ENCODE results near the gene NFKBIL1.

The NFKBIL1 gene

DNA sequence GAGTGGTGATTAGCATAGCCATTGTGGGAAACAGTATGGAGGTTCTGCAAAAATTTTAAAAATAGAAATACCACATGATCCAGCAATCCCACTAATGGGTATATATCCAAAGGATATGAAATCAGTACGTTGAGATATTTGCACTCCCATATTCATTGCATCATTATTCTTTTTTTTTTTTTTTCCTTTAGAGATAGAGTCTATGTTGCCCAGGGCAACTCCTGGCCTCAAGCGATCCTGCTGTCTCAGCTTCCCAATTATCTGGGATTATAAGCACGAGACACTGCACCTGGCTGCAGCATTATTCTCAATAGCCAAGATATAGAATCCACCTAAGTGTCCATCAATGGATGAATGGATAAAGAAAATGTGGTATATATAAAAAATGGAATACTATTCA is 25.6 kb upstream of the NFKBIL1 start:
- DNase-seq (ENCODE audit: low read depth): no peak
- H3K4me3 ChIP-seq (ENCODE audit: low read depth, low read length): no peak overlapping the region
- TF ChIP-seq, protein P1, sequence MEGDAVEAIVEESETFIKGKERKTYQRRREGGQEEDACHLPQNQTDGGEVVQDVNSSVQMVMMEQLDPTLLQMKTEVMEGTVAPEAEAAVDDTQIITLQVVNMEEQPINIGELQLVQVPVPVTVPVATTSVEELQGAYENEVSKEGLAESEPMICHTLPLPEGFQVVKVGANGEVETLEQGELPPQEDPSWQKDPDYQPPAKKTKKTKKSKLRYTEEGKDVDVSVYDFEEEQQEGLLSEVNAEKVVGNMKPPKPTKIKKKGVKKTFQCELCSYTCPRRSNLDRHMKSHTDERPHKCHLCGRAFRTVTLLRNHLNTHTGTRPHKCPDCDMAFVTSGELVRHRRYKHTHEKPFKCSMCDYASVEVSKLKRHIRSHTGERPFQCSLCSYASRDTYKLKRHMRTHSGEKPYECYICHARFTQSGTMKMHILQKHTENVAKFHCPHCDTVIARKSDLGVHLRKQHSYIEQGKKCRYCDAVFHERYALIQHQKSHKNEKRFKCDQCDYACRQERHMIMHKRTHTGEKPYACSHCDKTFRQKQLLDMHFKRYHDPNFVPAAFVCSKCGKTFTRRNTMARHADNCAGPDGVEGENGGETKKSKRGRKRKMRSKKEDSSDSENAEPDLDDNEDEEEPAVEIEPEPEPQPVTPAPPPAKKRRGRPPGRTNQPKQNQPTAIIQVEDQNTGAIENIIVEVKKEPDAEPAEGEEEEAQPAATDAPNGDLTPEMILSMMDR (IDR thresholded peaks at IDR 0.05; ENCODE audit: insufficient read depth, low read depth, low read length, missing control alignments): no peak

DNA sequence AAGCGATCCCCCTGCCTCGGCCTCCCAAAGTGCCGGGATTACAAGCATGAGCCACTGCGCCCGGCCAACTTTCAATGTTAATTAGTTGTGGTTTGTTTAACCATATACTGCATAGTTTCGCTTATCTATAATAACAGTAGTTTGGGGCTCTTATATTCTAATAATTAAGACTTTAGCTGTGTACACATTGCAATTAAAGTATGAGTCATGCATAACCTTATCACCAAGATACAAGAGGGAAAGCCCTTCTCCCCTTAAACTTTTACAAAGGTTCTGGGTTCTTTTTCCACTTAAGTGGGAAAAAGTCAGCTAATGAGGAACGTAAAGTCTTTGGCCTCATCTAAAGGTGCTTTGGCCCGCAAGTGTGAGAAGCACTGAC is 21.9 kb upstream of the NFKBIL1 start:
- TF ChIP-seq, protein P1 (IDR thresholded peaks at IDR 0.05; ENCODE audit: insufficient read depth, low read depth, low read length, missing control alignments): no peak
- no peak for DNase-seq (ENCODE audit: low read depth)
- H3K4me3 ChIP-seq (ENCODE audit: low read depth, low read length): no peak overlapping the region

DNA sequence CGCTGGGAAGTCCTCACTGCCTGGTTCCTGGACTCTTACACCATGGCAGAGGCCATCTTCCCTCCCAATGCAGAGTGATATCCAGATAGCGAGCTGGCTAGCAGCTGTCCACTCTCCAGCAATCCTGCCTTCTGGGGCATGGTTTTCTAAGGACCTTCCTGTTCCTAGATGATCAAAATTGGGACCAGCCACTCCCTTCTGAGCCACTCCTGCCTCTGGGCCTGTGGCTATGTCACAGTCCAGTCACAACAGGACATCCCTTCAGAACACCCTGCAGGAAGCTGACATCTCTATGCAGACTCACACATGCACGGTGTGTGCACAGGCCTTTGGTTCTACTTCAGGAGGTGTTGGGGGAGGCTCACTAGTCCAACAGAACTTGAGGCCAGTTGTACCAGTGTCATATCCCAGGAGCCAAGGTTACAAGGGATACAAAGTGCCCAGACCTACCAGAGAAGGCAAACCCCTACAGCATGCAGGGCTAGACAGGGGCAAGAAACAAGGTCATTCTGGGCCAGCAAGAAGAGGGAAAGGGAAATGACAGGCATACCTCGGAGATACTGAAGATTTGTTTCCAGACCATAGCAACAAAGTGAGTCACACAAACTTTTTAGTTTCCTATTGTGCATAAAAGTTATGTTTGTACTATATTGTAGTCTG is 21.3 kb upstream of the NFKBIL1 start:
- H3K4me3 ChIP-seq (ENCODE audit: low read depth, low read length): no peak overlapping the region
- no peak for DNase-seq (ENCODE audit: low read depth)
- TF ChIP-seq, protein P1 (IDR thresholded peaks at IDR 0.05; ENCODE audit: insufficient read depth, low read depth, low read length, missing control alignments): no peak

DNA sequence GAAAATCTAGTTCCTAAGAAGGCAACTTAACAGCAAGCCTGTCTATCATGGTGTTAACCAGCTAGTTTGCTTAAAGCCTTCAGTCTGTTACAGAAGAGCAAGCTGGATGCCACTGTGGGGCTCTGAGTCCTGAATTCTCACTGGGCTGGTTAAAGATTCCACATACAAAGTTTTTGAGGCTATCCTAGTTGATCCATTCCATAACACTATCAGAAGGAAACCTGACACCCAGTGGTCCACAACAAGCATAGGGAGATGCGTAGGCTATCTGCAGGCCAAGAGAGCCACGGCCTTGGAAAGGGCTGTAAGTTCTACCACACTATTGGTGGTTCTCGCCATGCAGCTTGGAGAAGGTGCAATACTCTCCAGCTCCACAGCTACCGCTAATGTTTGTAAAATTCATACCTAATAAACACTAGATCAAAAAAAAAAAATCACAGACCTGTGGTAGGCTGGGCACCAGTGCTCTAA is 19.1 kb upstream of the NFKBIL1 start:
- no peak overlapping the region for H3K4me3 ChIP-seq (ENCODE audit: low read depth, low read length)
- no peak for DNase-seq (ENCODE audit: low read depth)
- TF ChIP-seq, protein P1 (IDR thresholded peaks at IDR 0.05; ENCODE audit: insufficient read depth, low read depth, low read length, missing control alignments): no peak

DNA sequence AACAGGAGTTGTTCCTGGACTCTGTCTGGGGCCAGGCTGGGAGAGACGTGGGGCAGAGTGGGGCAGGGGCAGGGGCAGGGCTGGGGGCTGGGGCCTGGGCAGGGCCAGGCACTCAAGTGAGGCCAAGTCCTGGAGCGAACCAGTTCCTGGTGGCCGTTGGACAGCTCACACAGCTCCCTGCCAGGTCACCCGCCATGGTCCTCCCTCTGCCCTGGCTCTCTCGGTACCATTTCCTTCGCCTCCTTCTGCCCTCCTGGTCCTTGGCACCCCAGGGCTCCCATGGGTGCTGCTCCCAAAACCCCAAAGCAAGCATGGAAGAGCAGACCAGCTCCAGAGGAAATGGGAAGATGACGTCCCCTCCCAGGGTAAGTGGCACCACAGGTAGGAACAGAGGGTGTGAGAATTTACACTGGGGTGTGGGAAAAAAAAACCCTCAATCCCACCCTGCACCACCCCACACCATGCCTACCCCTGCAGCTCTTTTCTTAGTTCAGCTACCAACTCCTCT is 18.5 kb upstream of the NFKBIL1 start, which contains the start of gene MCCD1:
Gene MCCD1, plus strand, starts transcription at position 142 of the 508 bp plus-strand sequence. Its CDS starts 53 bp downstream, at position 195.
- H3K4me3 ChIP-seq (ENCODE audit: low read depth, low read length): no peak within 1 kb of the TSS
- no peak for DNase-seq (ENCODE audit: low read depth)
- TF ChIP-seq, protein P1 (IDR thresholded peaks at IDR 0.05; ENCODE audit: insufficient read depth, low read depth, low read length, missing control alignments): no peak

DNA sequence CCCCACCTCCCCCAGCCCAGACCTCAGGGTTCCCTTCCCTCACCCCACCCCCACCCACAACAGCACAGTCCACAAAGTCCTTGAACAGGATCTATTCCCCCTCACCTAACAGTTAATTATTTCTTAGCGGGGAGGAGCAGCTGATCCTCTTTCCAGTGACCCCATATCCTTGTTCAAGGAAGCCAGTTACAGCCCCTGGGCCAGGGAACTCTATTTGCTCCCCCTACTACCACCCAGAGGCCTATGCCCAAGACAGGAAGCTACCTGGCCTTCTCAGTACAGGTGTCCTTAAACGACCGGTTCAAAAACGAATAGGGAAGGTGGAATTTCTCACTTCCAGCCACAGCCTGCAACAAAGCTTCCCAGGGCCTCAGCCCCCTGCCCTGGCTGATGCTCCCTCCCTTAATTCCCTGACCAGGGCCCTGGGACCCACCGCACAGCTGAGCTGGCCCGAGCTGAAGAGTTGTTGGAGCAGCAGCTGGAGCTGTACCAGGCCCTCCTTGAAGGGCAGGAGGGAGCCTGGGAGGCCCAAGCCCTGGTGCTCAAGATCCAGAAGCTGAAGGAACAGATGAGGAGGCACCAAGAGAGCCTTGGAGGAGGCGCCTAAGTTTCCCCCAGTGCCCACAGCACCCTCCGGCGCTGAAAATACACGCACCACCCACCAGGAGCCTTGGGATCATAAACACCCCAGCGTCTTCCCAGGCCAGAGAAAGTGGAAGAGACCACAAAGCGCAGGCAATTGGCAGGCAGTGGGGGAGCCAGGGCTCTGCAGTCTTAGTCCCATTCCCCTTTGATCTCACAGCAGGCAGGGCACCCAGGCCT is 17.9 kb upstream of the NFKBIL1 start:
- no peak for DNase-seq (ENCODE audit: low read depth)
- H3K4me3 ChIP-seq (ENCODE audit: low read depth, low read length): no peak overlapping the region

More for the DNA sequence above, 17.9 kb upstream of the NFKBIL1 start:
- TF ChIP-seq, protein P1 (IDR thresholded peaks at IDR 0.05; ENCODE audit: insufficient read depth, low read depth, low read length, missing control alignments): no peak

Data from GM12865 (cell line).